Kidney epithelial cell (primary cell): Measurements from ENCODE around the gene CNDP1. TPM values are rescaled to one million over a fixed set of nuclear protein-coding genes. Genes with fewer than 3 reads are reported as not detected.
"Not testable (repeated sequence)": the region's sequence is repeated elsewhere in the genome, so short reads cannot be mapped to it uniquely, and the experiment has no call there.

ENCODE experiments used
- DNase-seq: peaks from one replicate; pipeline ENCODE4 v3.0.0-alpha.2; 2010; ENCODE audit warnings: low read depth
- H3K27me3 ChIP-seq: 2 replicates; pipeline ENCODE4 v1.6.0; 2011; ENCODE audit warnings: low read length; ENCODE audit not compliant: control insufficient read depth, insufficient read depth
- H3K36me3 ChIP-seq: 2 replicates; pipeline ENCODE4 v1.5.1; 2011; ENCODE audit warnings: low read length; ENCODE audit not compliant: control insufficient read depth, insufficient read depth
- H3K4me3 ChIP-seq: 2 replicates; pipeline ENCODE4 v1.5.1; 2011; ENCODE audit warnings: low read depth, mild to moderate bottlenecking, control low read depth, low read length
- CTCF ChIP-seq: IDR thresholded peaks from 2 replicates; pipeline ENCODE4 v1.5.1; 2011; ENCODE audit warnings: mild to moderate bottlenecking, moderate library complexity, low read length, control low read depth, inconsistent platforms; ENCODE audit not compliant: insufficient read depth, poor library complexity, severe bottlenecking
- total RNA-seq: library from RNA; depleted of rRNA; stranded (reverse); fragments of >200 nt; gene quantifications from 2 replicates; pipeline ENCODE4 v1.2.3, GENCODE V29; 2015

The CNDP1 gene
- total RNA-seq, 1 donor from 2014 or later: not detected

- Histone ChIP-seq H3K4me3 (no peak overlapping the region), H3K27me3 (peaks cover 2% of the 10 kb centered on the region), H3K36me3 (no peaks in the 10 kb centered on the region)
- no peak for TF ChIP-seq CTCF
- no peak for DNase-seq
Observed at GRCh38 chr18:74562131-74562730, 27.9 kb downstream of the CNDP1 start.

- no peak for DNase-seq
- no peak for TF ChIP-seq CTCF
- Histone ChIP-seq H3K36me3 (no peaks in the 10 kb centered on the region), H3K4me3 (no peak overlapping the region), H3K27me3 (peaks cover 2% of the 10 kb centered on the region)
Observed at GRCh38 chr18:74562775-74563174, 28.5 kb downstream of the CNDP1 start.

- DNase-seq: no peak
- Histone ChIP-seq H3K36me3 (no peaks in the 10 kb centered on the region), H3K4me3 (no peak overlapping the region), H3K27me3 (peaks cover 2% of the 10 kb centered on the region)
- no peak for TF ChIP-seq CTCF
Observed at GRCh38 chr18:74563999-74564398, 29.7 kb downstream of the CNDP1 start.

- DNase-seq, H3K4me3 ChIP-seq, H3K27me3 ChIP-seq, H3K36me3 ChIP-seq: not testable (repeated sequence)
Observed at GRCh38 chr18:74565164-74565563, 30.9 kb downstream of the CNDP1 start.

- H3K36me3 ChIP-seq, H3K4me3 ChIP-seq, DNase-seq, H3K27me3 ChIP-seq: not testable (repeated sequence)
Observed at GRCh38 chr18:74565993-74566392, 31.7 kb downstream of the CNDP1 start.

GRCh38 chr18:74567822-74568221 is 33.5 kb downstream of the CNDP1 start:
- no peaks in the 10 kb centered on the region for H3K27me3 ChIP-seq
- H3K36me3 ChIP-seq: no peaks in the 10 kb centered on the region
- no peak for DNase-seq
- no peak for TF ChIP-seq CTCF
- H3K4me3 ChIP-seq: no peak overlapping the region

GRCh38 chr18:74569401-74569800 is 35.1 kb downstream of the CNDP1 start:
- no peak for DNase-seq
- no peak overlapping the region for H3K4me3 ChIP-seq
- no peaks in the 10 kb centered on the region for H3K36me3 ChIP-seq
- TF ChIP-seq CTCF: no peak
- H3K27me3 ChIP-seq: no peaks in the 10 kb centered on the region
